CD4-positive, CD25-positive, alpha-beta regulatory T cell (primary cell): ENCODE results near the gene ZNF205. TPM values are rescaled to one million over a fixed set of nuclear protein-coding genes. Genes with fewer than 3 reads are reported as not detected.

Experiments used
- ATAC-seq, 2 donors: fragments of 150-1000 bp; cut with Tn5 transposase; one replicate each; pipeline ENCODE4 v1.10.0; 2021; ENCODE audit warnings: low read depth in 2 of 2, moderate number of reproducible peaks in 2 of 2, moderate library complexity in 1 of 2
- DNase-seq, 3 donors: peaks; one replicate each; pipeline versions ENCODE4 v3.0.0 to v3.0.0-alpha.2; 2012 to 2022; ENCODE audit warnings: mixed read lengths in 1 of 3
- H3K27ac ChIP-seq: one replicate; pipeline ENCODE4 v1.7.0; 2013; ENCODE audit warnings: mild to moderate bottlenecking, low read length; ENCODE audit not compliant: insufficient read depth, poor library complexity, severe bottlenecking
- H3K27me3 ChIP-seq: one replicate; pipeline ENCODE4 v1.7.0; 2013; ENCODE audit warnings: low read length; ENCODE audit not compliant: control insufficient read depth, insufficient read depth
- H3K36me3 ChIP-seq: one replicate; pipeline ENCODE4 v1.7.0; 2013; ENCODE audit warnings: mild to moderate bottlenecking, low read length, moderate library complexity; ENCODE audit not compliant: control insufficient read depth, insufficient read depth
- H3K4me1 ChIP-seq: 2 replicates; pipeline ENCODE4 v1.7.0; 2013; ENCODE audit warnings: mild to moderate bottlenecking, low read length; ENCODE audit not compliant: insufficient read depth, control insufficient read depth, poor library complexity, severe bottlenecking
- H3K4me3 ChIP-seq: one replicate; pipeline ENCODE4 v1.7.0; 2013; ENCODE audit warnings: low read depth, mild to moderate bottlenecking, low read length, moderate library complexity
- H3K9me3 ChIP-seq, 2 experiments: 1 replicate in 1 of 2; 2 replicates in 1 of 2; pipeline ENCODE4 v1.7.0; 2013; ENCODE audit warnings: low read length in 2 of 2, mild to moderate bottlenecking in 1 of 2, moderate library complexity in 1 of 2; ENCODE audit not compliant: control insufficient read depth in 2 of 2
- H3K27ac Mint-ChIP-seq, 3 donors: one replicate each; pipeline ENCODE4 v1.8.0; 2020 to 2022; ENCODE audit warnings: mild to moderate bottlenecking in 3 of 3, mixed read lengths in 3 of 3, moderate library complexity in 2 of 3
- H3K27me3 Mint-ChIP-seq: one replicate; pipeline ENCODE4 v1.8.0; 2022; ENCODE audit warnings: mild to moderate bottlenecking, mixed read lengths
- H3K36me3 Mint-ChIP-seq: one replicate; pipeline ENCODE4 v1.8.0; 2020; ENCODE audit warnings: mixed read lengths
- H3K4me1 Mint-ChIP-seq, 4 donors: one replicate each; pipeline ENCODE4 v1.8.0; 2020 to 2022; ENCODE audit warnings: mixed read lengths in 4 of 4, mild to moderate bottlenecking in 1 of 4
- H3K4me3 Mint-ChIP-seq, 4 donors: one replicate each; pipeline ENCODE4 v1.8.0; 2020 to 2022; ENCODE audit warnings: mild to moderate bottlenecking in 4 of 4, mixed read lengths in 4 of 4, moderate library complexity in 3 of 4
- H3K9me3 Mint-ChIP-seq, 7 donors: one replicate each; pipeline ENCODE4 v1.8.0; 2020 to 2022; ENCODE audit warnings: mixed read lengths in 7 of 7, mild to moderate bottlenecking in 3 of 7, moderate library complexity in 2 of 7
- polyA plus RNA-seq, 4 donors: library from polyadenylated mRNA; unstranded; fragments of 300-500 nt; fragmentation: Illumina TruSeq; gene quantifications; one replicate each; pipeline ENCODE4 v1.2.3, GENCODE V29; 2021
- total RNA-seq: library from RNA; stranded (reverse); gene quantifications from one replicate; pipeline ENCODE4 v1.2.3, GENCODE V29; 2022

Gene ZNF205
- total and polyA plus RNA-seq, 5 donors from 2014 or later: not detected

- H3K9me3 ChIP-seq: no peaks in the 10 kb centered on the region
- peak overlapping the region; percentile 94 for H3K4me3 ChIP-seq
- Mint-ChIP-seq H3K36me3 (peaks cover 4% of the 10 kb centered on the region), H3K4me1 (peaks cover 16 to 60% (median 39%) of the 10 kb centered on the region in 4 donors), H3K27me3 (no peaks in the 10 kb centered on the region), H3K4me3 (peak overlapping the region; percentile 88 to 96 (median 93)), H3K27ac (peak overlapping the region; percentile 71 to 94 (median 91)), H3K9me3 (peaks cover 0 to 1% (median 0%) of the 10 kb centered on the region in 7 donors)
- no peaks in the 10 kb centered on the region for H3K27me3 ChIP-seq
- peak overlapping the region; percentile 63 for H3K27ac ChIP-seq
- DNase-seq (peak; percentile 78 to 94 (median 89)), ATAC-seq (peak; percentile 77 to 79)
- peaks cover 40% of the 10 kb centered on the region for H3K4me1 ChIP-seq
- no peaks in the 10 kb centered on the region for H3K36me3 ChIP-seq
Measured at GRCh38 chr16:3129137-3130131, 17.0 kb downstream of the ZNF205 start.

- Histone ChIP-seq H3K4me1 (peaks cover 42% of the 10 kb centered on the region), H3K4me3 (no peak overlapping the region), H3K9me3 (no peaks in the 10 kb centered on the region), H3K27me3 (no peaks in the 10 kb centered on the region), H3K27ac (no peak overlapping the region), H3K36me3 (no peaks in the 10 kb centered on the region)
- Mint-ChIP-seq H3K36me3 (peaks cover 4% of the 10 kb centered on the region), H3K27me3 (no peaks in the 10 kb centered on the region), H3K4me3 (peak overlapping the region in 3 of 4 donors; percentile 50 to 89 (median 62)), H3K27ac (peak overlapping the region; percentile 35 to 77 (median 46)), H3K9me3 (peaks cover 0 to under 1% (median 0%) of the 10 kb centered on the region in 7 donors), H3K4me1 (peaks cover 12 to 67% (median 36%) of the 10 kb centered on the region in 4 donors)
- ATAC-seq (no peak), DNase-seq (peak in 1 of 3 donors; percentile 60)
Measured at GRCh38 chr16:3131755-3132377, 19.5 kb downstream of the ZNF205 start.

- peak overlapping the region; percentile 93 for H3K27ac ChIP-seq
- peaks cover 28% of the 10 kb centered on the region for H3K4me1 ChIP-seq
- Mint-ChIP-seq H3K4me1 (peaks cover 11 to 57% (median 22%) of the 10 kb centered on the region in 4 donors), H3K4me3 (peak overlapping the region; percentile 94 to 100 (median 99)), H3K27me3 (no peaks in the 10 kb centered on the region), H3K27ac (peak overlapping the region; percentile 96 to 99 (median 96)), H3K9me3 (no peaks in the 10 kb centered on the region), H3K36me3 (peaks cover 4% of the 10 kb centered on the region)
- DNase-seq: peak in 1 of 3 donors; percentile 4
- H3K4me3 ChIP-seq: peak overlapping the region; percentile 89
- H3K9me3 ChIP-seq: no peaks in the 10 kb centered on the region
- H3K36me3 ChIP-seq: peaks cover under 1% of the 10 kb centered on the region
- H3K27me3 ChIP-seq: no peaks in the 10 kb centered on the region
- ATAC-seq: no peak
Measured at GRCh38 chr16:3133844-3134243, 21.5 kb downstream of the ZNF205 start.

GRCh38 chr16:3134338-3135125 is 22.1 kb downstream of the ZNF205 start, which contains the start of gene ZNF213:
ZNF213 (plus strand) TSS chr16:3135029; CDS start chr16:3137281, 2,252 bp downstream.
- Histone ChIP-seq H3K36me3 (peaks cover 4% of the 10 kb centered on the region), H3K4me3 (peak within 1 kb of the TSS; percentile 96), H3K27ac (peak within 1 kb of the TSS; percentile 93), H3K9me3 (no peaks in the 10 kb centered on the region), H3K27me3 (no peaks in the 10 kb centered on the region), H3K4me1 (peaks cover 22% of the 10 kb centered on the region)
- Mint-ChIP-seq H3K9me3 (no peaks in the 10 kb centered on the region), H3K27ac (peak within 1 kb of the TSS; percentile 96 to 99 (median 96)), H3K4me3 (peak within 1 kb of the TSS; percentile 94 to 100 (median 99)), H3K4me1 (peaks cover 8 to 52% (median 18%) of the 10 kb centered on the region in 4 donors), H3K27me3 (no peaks in the 10 kb centered on the region), H3K36me3 (peaks cover 6% of the 10 kb centered on the region)
- ATAC-seq: peak; percentile 98 to 99
- DNase-seq: peak; percentile 93 to 99 (median 95)

- Mint-ChIP-seq H3K27ac (peak overlapping the region in 2 of 3 donors; percentile 96 to 99), H3K9me3 (no peaks in the 10 kb centered on the region), H3K36me3 (peaks cover 3% of the 10 kb centered on the region), H3K4me1 (peaks cover 4 to 48% (median 14%) of the 10 kb centered on the region in 4 donors), H3K4me3 (peak overlapping the region; percentile 93 to 99 (median 96)), H3K27me3 (no peaks in the 10 kb centered on the region)
- no peaks in the 10 kb centered on the region for H3K27me3 ChIP-seq
- no peaks in the 10 kb centered on the region for H3K9me3 ChIP-seq
- DNase-seq (peak in 1 of 3 donors; percentile 62), ATAC-seq (peak in 1 of 2 donors; percentile 23)
- H3K4me1 ChIP-seq: peaks cover 18% of the 10 kb centered on the region
- peaks cover 4% of the 10 kb centered on the region for H3K36me3 ChIP-seq
- H3K4me3 ChIP-seq: peak overlapping the region; percentile 96
- H3K27ac ChIP-seq: peak overlapping the region; percentile 93
Measured at GRCh38 chr16:3135126-3135715, 22.8 kb downstream of the ZNF205 start.

GRCh38 chr16:3137267-3137666 is 24.9 kb downstream of the ZNF205 start:
- Histone ChIP-seq H3K27me3 (no peaks in the 10 kb centered on the region), H3K4me1 (peaks cover 18% of the 10 kb centered on the region), H3K4me3 (no peak overlapping the region), H3K36me3 (peaks cover 13% of the 10 kb centered on the region), H3K9me3 (no peaks in the 10 kb centered on the region), H3K27ac (no peak overlapping the region)
- Mint-ChIP-seq H3K27me3 (no peaks in the 10 kb centered on the region), H3K36me3 (peaks cover 7% of the 10 kb centered on the region), H3K4me1 (peaks cover 4 to 48% (median 14%) of the 10 kb centered on the region in 4 donors), H3K27ac (no peak overlapping the region), H3K4me3 (peak overlapping the region in 2 of 4 donors; percentile 54 to 70), H3K9me3 (no peaks in the 10 kb centered on the region)
- DNase-seq (no peak), ATAC-seq (no peak)
